ENCODE data around the gene ITGA5.

ITGA5 gene

DNA sequence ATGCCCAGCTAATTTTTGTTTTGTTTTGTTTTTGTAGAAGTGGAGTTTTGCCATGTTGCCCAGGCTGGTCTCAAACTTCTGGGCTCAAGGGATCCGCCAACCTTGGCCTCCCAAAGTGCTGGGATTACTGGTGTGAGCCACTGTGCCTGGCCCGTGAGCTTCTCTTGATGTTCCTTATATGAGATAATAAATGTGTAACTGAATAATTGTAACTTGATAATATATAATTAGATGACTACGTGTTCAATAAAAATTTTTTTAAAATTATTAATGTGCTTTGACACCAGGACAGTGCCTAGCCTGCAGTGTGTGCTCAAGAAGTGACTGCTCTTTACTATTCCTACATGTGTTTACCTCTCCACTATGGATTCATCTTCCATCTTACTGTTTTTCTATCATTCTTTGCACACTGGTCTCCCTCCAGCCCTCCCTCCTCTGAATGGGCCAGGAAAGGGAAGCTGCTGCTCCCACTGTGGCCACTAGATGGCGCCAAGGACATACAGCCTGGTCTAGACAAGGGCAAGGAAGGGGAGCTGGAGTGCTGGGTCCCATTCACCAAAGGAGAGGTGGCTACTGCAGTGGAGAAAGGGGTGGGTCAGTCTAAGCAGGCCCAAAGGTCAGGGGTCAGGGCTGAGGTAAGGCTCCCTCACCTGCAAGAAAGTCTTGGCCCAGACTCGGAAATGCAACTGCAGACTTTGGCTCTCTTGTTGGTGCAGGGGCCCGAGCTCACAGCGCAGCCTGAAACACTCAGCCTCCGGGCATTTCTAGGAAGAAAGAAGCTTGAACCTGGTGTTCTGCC is 19.9 kb downstream of the ITGA5 start:
- peaks cover 29 to 48% of the 10 kb centered on the region in 2 donors for H3K36me3 ChIP-seq (ENCODE audit: control insufficient read depth in 2 of 2, insufficient read depth in 2 of 2, low read length in 2 of 2)
- no peak overlapping the region for H3K9ac ChIP-seq (ENCODE audit: low read depth in 1 of 2, low read length in 2 of 2)
- H3K9me3 ChIP-seq (ENCODE audit: control insufficient read depth in 2 of 2, low read length in 2 of 2): no peaks in the 10 kb centered on the region
- no peak overlapping the region for H3K27ac ChIP-seq (ENCODE audit: low read depth in 2 of 2, low read length in 2 of 2)
- no peaks in the 10 kb centered on the region for H3K4me1 ChIP-seq (ENCODE audit: control insufficient read depth in 2 of 2, insufficient read depth in 2 of 2, low read length in 2 of 2)
- no peak overlapping the region for H3K4me3 ChIP-seq (ENCODE audit: low read length in 2 of 2)
- H3K27me3 ChIP-seq (ENCODE audit: control insufficient read depth in 2 of 2, insufficient read depth in 2 of 2, low read length in 2 of 2): no peaks in the 10 kb centered on the region

DNA sequence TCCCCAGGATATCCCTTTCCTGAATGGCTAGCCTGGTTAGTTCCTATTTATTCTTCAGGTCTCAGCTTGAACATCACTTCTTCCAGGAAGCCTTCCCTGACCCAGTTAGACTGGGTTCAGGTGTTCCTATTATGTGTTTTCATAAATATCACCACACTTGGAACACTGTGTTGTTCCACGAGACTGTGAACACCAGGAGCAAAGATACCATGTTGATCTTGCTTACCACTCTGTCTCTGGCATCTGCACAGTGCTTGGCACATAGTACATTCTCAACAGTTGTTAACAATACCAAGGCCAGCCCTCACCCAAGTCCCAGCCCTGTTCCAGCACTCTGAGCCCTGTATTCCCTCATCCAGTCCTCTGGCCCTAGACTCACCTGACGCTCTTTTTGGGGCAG is 20.8 kb downstream of the ITGA5 start:
- H3K27me3 ChIP-seq (ENCODE audit: control insufficient read depth in 2 of 2, insufficient read depth in 2 of 2, low read length in 2 of 2): no peaks in the 10 kb centered on the region
- no peak overlapping the region for H3K27ac ChIP-seq (ENCODE audit: low read depth in 2 of 2, low read length in 2 of 2)
- H3K4me3 ChIP-seq (ENCODE audit: low read length in 2 of 2): no peak overlapping the region
- H3K9me3 ChIP-seq (ENCODE audit: control insufficient read depth in 2 of 2, low read length in 2 of 2): no peaks in the 10 kb centered on the region
- no peaks in the 10 kb centered on the region for H3K4me1 ChIP-seq (ENCODE audit: control insufficient read depth in 2 of 2, insufficient read depth in 2 of 2, low read length in 2 of 2)
- no peak overlapping the region for H3K9ac ChIP-seq (ENCODE audit: low read depth in 1 of 2, low read length in 2 of 2)
- H3K36me3 ChIP-seq (ENCODE audit: control insufficient read depth in 2 of 2, insufficient read depth in 2 of 2, low read length in 2 of 2): peaks cover 21 to 42% of the 10 kb centered on the region in 2 donors

DNA sequence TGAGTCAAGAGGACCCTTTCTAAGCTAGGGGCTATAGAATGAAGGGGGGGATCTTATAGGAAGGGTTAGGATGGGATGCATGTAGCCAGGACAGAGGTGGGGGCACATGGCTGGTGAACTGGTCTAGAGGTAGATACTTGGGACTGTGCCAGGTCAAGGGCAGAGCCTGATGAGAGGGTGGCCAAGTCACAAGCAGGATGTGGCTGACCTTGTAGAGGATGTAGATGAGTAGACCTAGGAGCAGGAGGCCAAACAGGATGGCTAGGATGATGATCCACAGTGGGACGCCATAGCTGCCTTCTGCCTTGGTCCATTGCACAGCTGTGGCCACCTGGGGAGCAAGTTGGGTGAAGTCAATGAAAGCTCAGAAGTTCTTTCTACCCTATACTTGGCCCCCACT is 21.9 kb downstream of the ITGA5 start:
- no peaks in the 10 kb centered on the region for H3K9me3 ChIP-seq (ENCODE audit: control insufficient read depth in 2 of 2, low read length in 2 of 2)
- H3K27ac ChIP-seq (ENCODE audit: low read depth in 2 of 2, low read length in 2 of 2): no peak overlapping the region
- no peak overlapping the region for H3K9ac ChIP-seq (ENCODE audit: low read depth in 1 of 2, low read length in 2 of 2)
- H3K27me3 ChIP-seq (ENCODE audit: control insufficient read depth in 2 of 2, insufficient read depth in 2 of 2, low read length in 2 of 2): peaks cover 0 to 4% of the 10 kb centered on the region in 2 donors
- no peaks in the 10 kb centered on the region for H3K4me1 ChIP-seq (ENCODE audit: control insufficient read depth in 2 of 2, insufficient read depth in 2 of 2, low read length in 2 of 2)
- H3K4me3 ChIP-seq (ENCODE audit: low read length in 2 of 2): no peak overlapping the region
- H3K36me3 ChIP-seq (ENCODE audit: control insufficient read depth in 2 of 2, insufficient read depth in 2 of 2, low read length in 2 of 2): peaks cover 17 to 36% of the 10 kb centered on the region in 2 donors

DNA sequence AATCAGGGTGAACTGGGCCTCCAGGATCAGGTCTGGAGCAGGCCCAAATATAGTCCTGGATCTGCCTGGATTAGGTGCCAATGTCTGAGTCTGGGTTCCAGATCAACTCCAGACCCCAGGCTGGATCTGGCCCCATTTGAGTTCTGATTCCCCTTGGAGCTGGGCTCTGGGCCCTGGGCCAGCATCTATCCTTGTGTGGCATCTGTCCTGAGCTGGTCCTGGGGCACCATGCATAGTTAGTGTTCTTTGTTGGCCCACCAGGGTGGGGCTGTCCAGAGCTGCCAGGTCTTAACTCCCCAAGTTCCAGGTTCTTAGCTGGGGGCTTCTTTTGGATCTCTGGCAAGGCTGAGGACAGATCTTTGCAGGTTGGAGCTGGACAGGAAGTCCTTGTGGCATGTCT is 23.5 kb downstream of the ITGA5 start:
- Histone ChIP-seq H3K27me3 (ENCODE audit: control insufficient read depth in 2 of 2, insufficient read depth in 2 of 2, low read length in 2 of 2) (peaks cover 0 to 4% of the 10 kb centered on the region in 2 donors), H3K27ac (ENCODE audit: low read depth in 2 of 2, low read length in 2 of 2) (no peak overlapping the region), H3K4me1 (ENCODE audit: control insufficient read depth in 2 of 2, insufficient read depth in 2 of 2, low read length in 2 of 2) (no peaks in the 10 kb centered on the region), H3K9ac (ENCODE audit: low read depth in 1 of 2, low read length in 2 of 2) (no peak overlapping the region), H3K9me3 (ENCODE audit: control insufficient read depth in 2 of 2, low read length in 2 of 2) (no peaks in the 10 kb centered on the region), H3K4me3 (ENCODE audit: low read length in 2 of 2) (no peak overlapping the region), H3K36me3 (ENCODE audit: control insufficient read depth in 2 of 2, insufficient read depth in 2 of 2, low read length in 2 of 2) (peaks cover 12 to 26% of the 10 kb centered on the region in 2 donors)

DNA sequence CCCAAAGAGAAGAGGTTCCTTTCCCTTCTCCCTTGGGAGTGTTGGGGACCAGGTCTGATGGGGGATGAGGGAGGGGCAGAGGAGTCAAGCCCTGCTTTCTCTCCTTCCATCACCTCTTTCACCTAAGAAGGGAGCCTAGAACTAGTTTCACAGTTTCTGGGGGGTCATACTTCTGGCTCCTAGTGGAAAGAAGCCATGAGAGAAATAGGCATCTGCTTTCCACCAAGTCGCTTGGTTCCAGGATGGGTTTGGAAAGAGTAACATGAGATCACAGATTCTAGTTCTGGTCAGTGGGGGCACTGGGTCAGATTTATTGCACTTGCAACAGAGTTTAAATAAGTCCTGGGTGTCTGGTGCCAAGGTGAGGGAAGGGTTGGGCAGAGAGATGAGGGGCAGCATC is 24.1 kb downstream of the ITGA5 start:
- H3K27me3 ChIP-seq (ENCODE audit: control insufficient read depth in 2 of 2, insufficient read depth in 2 of 2, low read length in 2 of 2): peaks cover 0 to 4% of the 10 kb centered on the region in 2 donors
- no peak overlapping the region for H3K4me3 ChIP-seq (ENCODE audit: low read length in 2 of 2)
- H3K9me3 ChIP-seq (ENCODE audit: control insufficient read depth in 2 of 2, low read length in 2 of 2): no peaks in the 10 kb centered on the region
- H3K36me3 ChIP-seq (ENCODE audit: control insufficient read depth in 2 of 2, insufficient read depth in 2 of 2, low read length in 2 of 2): peaks cover 12 to 24% of the 10 kb centered on the region in 2 donors
- no peaks in the 10 kb centered on the region for H3K4me1 ChIP-seq (ENCODE audit: control insufficient read depth in 2 of 2, insufficient read depth in 2 of 2, low read length in 2 of 2)
- no peak overlapping the region for H3K27ac ChIP-seq (ENCODE audit: low read depth in 2 of 2, low read length in 2 of 2)
- no peak overlapping the region for H3K9ac ChIP-seq (ENCODE audit: low read depth in 1 of 2, low read length in 2 of 2)

DNA sequence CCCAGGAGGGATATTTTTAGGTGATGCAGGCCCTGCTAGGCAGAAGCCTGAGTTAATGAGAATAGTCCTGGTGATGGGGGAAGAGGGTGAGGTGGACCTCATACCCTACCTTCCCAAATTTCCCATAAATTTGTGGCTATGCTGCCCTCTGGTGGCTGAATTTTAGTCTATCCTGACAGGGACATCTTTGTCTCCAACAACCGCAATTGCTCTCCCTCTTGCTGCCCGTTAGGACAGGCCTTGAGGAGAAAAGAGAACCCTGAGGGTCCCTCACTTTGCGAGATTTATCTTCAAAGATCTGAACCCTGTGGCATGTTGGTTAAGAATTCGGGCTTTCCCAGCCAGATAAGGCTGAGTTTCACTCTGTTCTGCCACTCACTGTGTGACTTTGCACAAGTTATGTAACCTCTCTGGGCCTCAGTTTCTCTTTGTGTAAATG is 24.8 kb downstream of the ITGA5 start:
- no peak overlapping the region for H3K4me3 ChIP-seq (ENCODE audit: low read length in 2 of 2)
- H3K27me3 ChIP-seq (ENCODE audit: control insufficient read depth in 2 of 2, insufficient read depth in 2 of 2, low read length in 2 of 2): peaks cover 0 to 4% of the 10 kb centered on the region in 2 donors
- no peak overlapping the region for H3K27ac ChIP-seq (ENCODE audit: low read depth in 2 of 2, low read length in 2 of 2)
- H3K9ac ChIP-seq (ENCODE audit: low read depth in 1 of 2, low read length in 2 of 2): no peak overlapping the region
- no peaks in the 10 kb centered on the region for H3K9me3 ChIP-seq (ENCODE audit: control insufficient read depth in 2 of 2, low read length in 2 of 2)
- peaks cover 12 to 21% of the 10 kb centered on the region in 2 donors for H3K36me3 ChIP-seq (ENCODE audit: control insufficient read depth in 2 of 2, insufficient read depth in 2 of 2, low read length in 2 of 2)
- no peaks in the 10 kb centered on the region for H3K4me1 ChIP-seq (ENCODE audit: control insufficient read depth in 2 of 2, insufficient read depth in 2 of 2, low read length in 2 of 2)

DNA sequence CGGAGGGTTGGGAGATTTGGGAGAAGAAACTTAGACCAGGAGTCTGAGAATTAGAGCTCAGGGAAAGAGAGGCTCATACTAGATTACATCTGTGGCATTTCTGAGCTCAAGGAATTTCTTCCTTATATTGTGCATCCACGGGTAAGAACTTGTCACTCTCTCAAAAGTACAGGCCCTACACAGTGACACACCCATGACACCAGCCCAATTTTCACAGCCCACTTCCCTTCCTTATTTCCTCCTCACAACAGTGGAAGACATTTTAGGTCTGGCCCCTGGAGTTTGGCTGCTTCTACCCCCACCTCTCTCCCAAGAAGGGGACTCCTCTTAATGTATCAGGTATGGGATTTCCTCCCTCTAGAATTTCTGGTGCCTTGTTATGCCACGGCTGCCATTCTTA is 25.3 kb downstream of the ITGA5 start:
- peaks cover 0 to 4% of the 10 kb centered on the region in 2 donors for H3K27me3 ChIP-seq (ENCODE audit: control insufficient read depth in 2 of 2, insufficient read depth in 2 of 2, low read length in 2 of 2)
- H3K27ac ChIP-seq (ENCODE audit: low read depth in 2 of 2, low read length in 2 of 2): no peak overlapping the region
- H3K9me3 ChIP-seq (ENCODE audit: control insufficient read depth in 2 of 2, low read length in 2 of 2): no peaks in the 10 kb centered on the region
- H3K36me3 ChIP-seq (ENCODE audit: control insufficient read depth in 2 of 2, insufficient read depth in 2 of 2, low read length in 2 of 2): peaks cover 12 to 20% of the 10 kb centered on the region in 2 donors
- no peak overlapping the region for H3K9ac ChIP-seq (ENCODE audit: low read depth in 1 of 2, low read length in 2 of 2)
- H3K4me1 ChIP-seq (ENCODE audit: control insufficient read depth in 2 of 2, insufficient read depth in 2 of 2, low read length in 2 of 2): no peaks in the 10 kb centered on the region
- no peak overlapping the region for H3K4me3 ChIP-seq (ENCODE audit: low read length in 2 of 2)

DNA sequence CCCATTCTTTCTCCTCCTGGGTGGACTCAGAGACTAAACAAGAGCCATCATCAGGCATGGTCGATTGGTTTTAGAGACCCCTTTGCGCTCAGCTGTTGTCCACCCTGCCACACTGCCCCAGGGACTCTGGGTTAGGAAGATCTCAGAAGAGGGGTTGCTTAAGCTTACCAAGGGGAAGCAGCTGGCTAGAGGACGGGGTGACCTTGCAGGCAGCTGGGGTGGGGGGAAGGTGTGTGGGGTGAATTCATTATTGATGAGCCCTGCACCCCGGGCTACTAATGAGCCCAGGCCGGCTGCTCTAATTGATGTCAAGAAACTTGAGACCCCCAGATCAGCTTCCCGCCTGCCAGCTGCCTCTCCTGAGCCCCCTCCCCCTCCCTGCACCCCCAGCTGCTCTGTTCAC is 25.9 kb downstream of the ITGA5 start:
- Histone ChIP-seq H3K9ac (ENCODE audit: low read depth in 1 of 2, low read length in 2 of 2) (no peak overlapping the region), H3K27me3 (ENCODE audit: control insufficient read depth in 2 of 2, insufficient read depth in 2 of 2, low read length in 2 of 2) (peaks cover 0 to 4% of the 10 kb centered on the region in 2 donors), H3K4me3 (ENCODE audit: low read length in 2 of 2) (no peak overlapping the region), H3K36me3 (ENCODE audit: control insufficient read depth in 2 of 2, insufficient read depth in 2 of 2, low read length in 2 of 2) (peaks cover 8 to 17% of the 10 kb centered on the region in 2 donors), H3K27ac (ENCODE audit: low read depth in 2 of 2, low read length in 2 of 2) (no peak overlapping the region), H3K4me1 (ENCODE audit: control insufficient read depth in 2 of 2, insufficient read depth in 2 of 2, low read length in 2 of 2) (peaks cover under 1 to 3% of the 10 kb centered on the region in 2 donors), H3K9me3 (ENCODE audit: control insufficient read depth in 2 of 2, low read length in 2 of 2) (no peaks in the 10 kb centered on the region)

DNA sequence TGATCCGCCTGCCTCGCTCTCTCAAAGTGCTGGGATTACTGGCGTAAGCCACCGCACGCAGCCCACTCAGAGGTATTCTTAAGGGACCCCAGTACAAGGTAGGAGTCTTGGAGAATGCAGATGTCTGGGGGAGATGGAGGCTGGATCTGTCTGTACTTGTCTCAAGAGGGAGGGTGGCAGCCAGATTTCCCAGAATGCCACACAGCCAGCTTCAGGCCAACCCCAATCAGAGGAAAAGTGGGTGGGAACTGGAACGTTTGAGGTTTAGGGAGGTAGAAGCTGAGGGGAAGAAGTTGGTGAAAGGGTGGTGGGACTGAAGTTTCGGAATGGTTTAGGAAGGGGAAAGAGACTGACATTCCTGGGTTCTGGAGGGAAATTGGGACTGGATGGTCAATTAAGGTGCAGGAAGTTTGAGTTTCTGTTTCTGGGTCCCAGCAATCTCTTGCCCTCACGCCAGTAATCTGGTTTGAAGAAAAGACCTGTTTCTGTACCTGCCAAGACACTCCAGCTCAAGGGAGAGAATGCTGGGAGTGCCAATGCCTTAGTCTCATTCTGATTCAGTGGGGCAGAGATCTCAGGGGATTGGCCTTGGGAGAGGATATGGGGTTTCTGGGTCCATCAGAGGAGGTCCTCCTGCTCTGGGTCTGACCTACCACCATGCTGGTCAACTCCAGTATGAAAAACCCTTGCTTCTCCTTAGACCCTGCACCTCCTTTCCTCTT is 26.4 kb downstream of the ITGA5 start:
- H3K27me3 ChIP-seq (ENCODE audit: control insufficient read depth in 2 of 2, insufficient read depth in 2 of 2, low read length in 2 of 2): peaks cover 0 to 4% of the 10 kb centered on the region in 2 donors
- H3K27ac ChIP-seq (ENCODE audit: low read depth in 2 of 2, low read length in 2 of 2): no peak overlapping the region
- H3K9ac ChIP-seq (ENCODE audit: low read depth in 1 of 2, low read length in 2 of 2): no peak overlapping the region
- H3K9me3 ChIP-seq (ENCODE audit: control insufficient read depth in 2 of 2, low read length in 2 of 2): no peaks in the 10 kb centered on the region
- peaks cover 5 to 6% of the 10 kb centered on the region in 2 donors for H3K4me1 ChIP-seq (ENCODE audit: control insufficient read depth in 2 of 2, insufficient read depth in 2 of 2, low read length in 2 of 2)
- peaks cover 8 to 15% of the 10 kb centered on the region in 2 donors for H3K36me3 ChIP-seq (ENCODE audit: control insufficient read depth in 2 of 2, insufficient read depth in 2 of 2, low read length in 2 of 2)
- H3K4me3 ChIP-seq (ENCODE audit: low read length in 2 of 2): no peak overlapping the region
